Astrocyte (in vitro differentiated cells and primary cell): ENCODE measurements around the gene CIT.

Source experiments
- EZH2 ChIP-seq: IDR thresholded peaks from 2 replicates; pipeline ENCODE4 v1.6.1; 2012; ENCODE audit warnings: mild to moderate bottlenecking, low read length, inconsistent platforms; ENCODE audit not compliant: insufficient read depth
- TF ChIP-seq, protein P1 (sequence below): IDR thresholded peaks from 2 replicates; pipeline ENCODE4 v1.5.1; 2011; ENCODE audit warnings: low read depth, mild to moderate bottlenecking, inconsistent platforms, low read length, moderate library complexity; ENCODE audit not compliant: insufficient read depth

DNA sequence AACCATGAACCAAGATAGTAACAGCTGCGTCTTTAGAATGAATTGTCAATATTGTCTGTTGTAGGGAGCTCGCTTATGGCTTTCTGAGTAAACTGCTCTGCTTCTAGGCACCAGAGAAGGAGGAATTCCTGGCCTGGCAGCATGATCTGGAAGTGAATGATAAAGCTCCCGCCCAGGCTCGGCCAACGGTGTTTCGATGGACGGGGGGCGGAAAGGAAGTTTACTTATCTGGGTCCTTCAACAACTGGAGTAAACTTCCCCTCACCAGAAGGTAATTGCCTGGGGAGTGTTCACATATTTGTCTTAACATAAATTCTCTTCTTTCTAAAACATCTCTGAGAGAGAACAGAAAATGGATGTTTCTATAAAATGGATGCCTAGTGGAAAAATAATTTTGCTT is 204.9 kb downstream of the CIT start:
- TF ChIP-seq, protein P1, sequence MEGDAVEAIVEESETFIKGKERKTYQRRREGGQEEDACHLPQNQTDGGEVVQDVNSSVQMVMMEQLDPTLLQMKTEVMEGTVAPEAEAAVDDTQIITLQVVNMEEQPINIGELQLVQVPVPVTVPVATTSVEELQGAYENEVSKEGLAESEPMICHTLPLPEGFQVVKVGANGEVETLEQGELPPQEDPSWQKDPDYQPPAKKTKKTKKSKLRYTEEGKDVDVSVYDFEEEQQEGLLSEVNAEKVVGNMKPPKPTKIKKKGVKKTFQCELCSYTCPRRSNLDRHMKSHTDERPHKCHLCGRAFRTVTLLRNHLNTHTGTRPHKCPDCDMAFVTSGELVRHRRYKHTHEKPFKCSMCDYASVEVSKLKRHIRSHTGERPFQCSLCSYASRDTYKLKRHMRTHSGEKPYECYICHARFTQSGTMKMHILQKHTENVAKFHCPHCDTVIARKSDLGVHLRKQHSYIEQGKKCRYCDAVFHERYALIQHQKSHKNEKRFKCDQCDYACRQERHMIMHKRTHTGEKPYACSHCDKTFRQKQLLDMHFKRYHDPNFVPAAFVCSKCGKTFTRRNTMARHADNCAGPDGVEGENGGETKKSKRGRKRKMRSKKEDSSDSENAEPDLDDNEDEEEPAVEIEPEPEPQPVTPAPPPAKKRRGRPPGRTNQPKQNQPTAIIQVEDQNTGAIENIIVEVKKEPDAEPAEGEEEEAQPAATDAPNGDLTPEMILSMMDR: no peak
- no peak for TF ChIP-seq EZH2
